Breast epithelium (tissue), 4 donors: ENCODE measurements around the gene TAGAP. TPM values are rescaled to one million over a fixed set of nuclear protein-coding genes. Genes with fewer than 3 reads are reported as not detected.

Experiments
- DNase-seq, 2 donors: peaks; one replicate each; pipeline ENCODE4 v3.0.0-alpha.2; 2019; ENCODE audit warnings: low spot score in 2 of 2
- H3K27ac ChIP-seq, 2 donors: fragments of 200-600 bp; sonication (generic) in 1 of 2; one replicate each; pipeline ENCODE4 v1.5.1; 2016 to 2019; ENCODE audit warnings: mild to moderate bottlenecking in 1 of 2
- H3K27me3 ChIP-seq, 2 donors: fragments of 200-600 bp; sonication (generic) in 1 of 2; one replicate each; pipeline versions ENCODE4 v1.5.1 to v1.6.0; 2017 to 2019; ENCODE audit warnings: control low read depth in 1 of 2, mild to moderate bottlenecking in 1 of 2
- H3K36me3 ChIP-seq: fragments of 200-600 bp; one replicate; pipeline ENCODE4 v1.5.1; 2019
- H3K4me1 ChIP-seq, 2 donors: fragments of 200-600 bp; sonication (generic); one replicate each; pipeline ENCODE4 v1.5.1; 2016 to 2019; ENCODE audit warnings: control low read depth in 1 of 2
- H3K4me3 ChIP-seq, 3 donors: fragments of 200-600 bp; sonication (generic); 1 replicate in 2 of 3; 2 replicates in 1 of 3; pipeline ENCODE4 v1.5.1; 2016 to 2019; ENCODE audit warnings: mild to moderate bottlenecking in 3 of 3, moderate library complexity in 2 of 3
- H3K9me3 ChIP-seq, 2 donors: fragments of 200-600 bp; sonication (generic) in 1 of 2; one replicate each; pipeline ENCODE4 v1.5.1; 2016 to 2019; ENCODE audit warnings: control low read depth in 1 of 2
- POLR2A ChIP-seq: fragments of 450-650 bp; IDR thresholded peaks from one replicate; pipeline ENCODE4 v1.6.1; 2016; ENCODE audit warnings: antibody characterized with exemption, mild to moderate bottlenecking, moderate library complexity
- POLR2AphosphoS5 ChIP-seq, 3 donors: sonication (generic); formaldehyde crosslinking; IDR thresholded peaks; one replicate each; pipeline ENCODE4 v1.6.1; 2017; ENCODE audit warnings: antibody characterized with exemption in 3 of 3
- intact Hi-C: fragments of 100-400 bp; cut with DNase I; formaldehyde crosslinking; loops from one replicate; pipeline ENCODE4 v1.15.1; 2023; ENCODE audit warnings: low total_unique reads
- total RNA-seq, 3 donors: library from RNA; depleted of rRNA; stranded (reverse); fragments of >200 nt; gene quantifications; one replicate each; pipeline ENCODE4 v1.1.0, GENCODE V29; 2016
- TF ChIP-seq, protein P1 (sequence below), 3 donors: fragments of 450-650 bp; IDR thresholded peaks; one replicate each; pipeline ENCODE4 v1.5.1; 2016 to 2017; ENCODE audit warnings: antibody characterized with exemption in 3 of 3, mild to moderate bottlenecking in 3 of 3, moderate library complexity in 3 of 3

Gene TAGAP
- total RNA-seq, 3 donors from 2014 or later: 2.9 to 4.2 (median 4.1) TPM

DNA sequence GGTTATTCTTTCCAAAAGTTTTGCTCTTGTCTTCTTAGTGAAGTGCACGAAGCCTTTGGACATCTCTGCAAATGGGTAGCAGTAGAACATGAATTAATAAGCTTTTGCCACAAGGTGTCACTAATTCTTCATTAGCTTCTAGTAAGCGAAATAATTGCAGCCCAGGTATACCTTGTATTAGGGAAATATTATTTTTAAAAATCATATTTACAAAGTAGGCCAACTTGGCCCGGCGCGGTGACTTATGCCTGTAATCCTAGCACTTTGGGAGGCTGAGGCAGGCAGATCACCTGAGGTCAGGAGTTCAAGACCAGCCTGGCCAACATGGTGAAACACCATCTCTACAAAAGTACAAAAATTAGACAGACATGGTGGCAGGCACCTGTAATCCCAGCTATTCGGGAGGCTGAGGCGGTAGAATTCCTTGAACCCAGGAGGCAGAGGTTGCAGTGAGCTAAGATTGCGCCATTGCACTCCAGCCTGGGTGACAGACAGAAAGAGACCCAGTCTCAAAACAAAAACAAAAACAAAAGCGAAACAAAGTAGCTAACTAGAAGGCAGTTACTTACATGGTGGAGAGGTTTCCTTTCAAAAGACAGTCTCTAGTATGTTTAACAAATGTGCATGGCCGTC lies 36.0 kb downstream of the TAGAP start:
- H3K4me3 ChIP-seq: no peak overlapping the region
- no peaks in the 10 kb centered on the region for H3K36me3 ChIP-seq
- no peaks in the 10 kb centered on the region for H3K27me3 ChIP-seq
- intact Hi-C loops: no loop called here
- DNase-seq: no peak
- no peak for TF ChIP-seq POLR2AphosphoS5 (IDR thresholded peaks at IDR 0.05)
- TF ChIP-seq, protein P1, sequence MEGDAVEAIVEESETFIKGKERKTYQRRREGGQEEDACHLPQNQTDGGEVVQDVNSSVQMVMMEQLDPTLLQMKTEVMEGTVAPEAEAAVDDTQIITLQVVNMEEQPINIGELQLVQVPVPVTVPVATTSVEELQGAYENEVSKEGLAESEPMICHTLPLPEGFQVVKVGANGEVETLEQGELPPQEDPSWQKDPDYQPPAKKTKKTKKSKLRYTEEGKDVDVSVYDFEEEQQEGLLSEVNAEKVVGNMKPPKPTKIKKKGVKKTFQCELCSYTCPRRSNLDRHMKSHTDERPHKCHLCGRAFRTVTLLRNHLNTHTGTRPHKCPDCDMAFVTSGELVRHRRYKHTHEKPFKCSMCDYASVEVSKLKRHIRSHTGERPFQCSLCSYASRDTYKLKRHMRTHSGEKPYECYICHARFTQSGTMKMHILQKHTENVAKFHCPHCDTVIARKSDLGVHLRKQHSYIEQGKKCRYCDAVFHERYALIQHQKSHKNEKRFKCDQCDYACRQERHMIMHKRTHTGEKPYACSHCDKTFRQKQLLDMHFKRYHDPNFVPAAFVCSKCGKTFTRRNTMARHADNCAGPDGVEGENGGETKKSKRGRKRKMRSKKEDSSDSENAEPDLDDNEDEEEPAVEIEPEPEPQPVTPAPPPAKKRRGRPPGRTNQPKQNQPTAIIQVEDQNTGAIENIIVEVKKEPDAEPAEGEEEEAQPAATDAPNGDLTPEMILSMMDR (IDR thresholded peaks at IDR 0.05): peak in 2 of 3 donors; percentile 37 to 42
- H3K9me3 ChIP-seq: no peaks in the 10 kb centered on the region
- H3K27ac ChIP-seq: no peak overlapping the region
- no peaks in the 10 kb centered on the region for H3K4me1 ChIP-seq

DNA sequence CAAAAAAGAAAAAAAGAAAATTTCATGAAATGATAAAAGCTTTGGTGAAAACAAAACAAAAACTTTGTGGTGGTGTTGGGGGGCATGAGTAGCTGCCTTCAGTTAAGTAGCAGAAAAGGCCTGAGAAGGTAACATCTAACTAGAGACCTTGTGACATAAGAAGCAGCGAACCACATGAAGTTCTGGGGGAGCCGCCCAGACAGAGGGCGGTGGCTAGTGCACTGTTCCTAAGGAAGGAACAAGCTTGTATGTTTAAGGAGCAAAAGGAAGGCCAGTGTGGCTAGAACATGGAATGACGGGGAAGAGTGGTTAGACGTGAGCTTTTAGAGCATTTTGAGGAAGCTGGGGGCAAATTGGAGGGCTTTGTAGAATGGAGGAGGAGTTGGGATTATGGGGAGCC lies 37.3 kb downstream of the TAGAP start:
- Histone ChIP-seq H3K4me1 (no peaks in the 10 kb centered on the region), H3K27me3 (no peaks in the 10 kb centered on the region), H3K4me3 (no peak overlapping the region), H3K36me3 (no peaks in the 10 kb centered on the region), H3K9me3 (no peaks in the 10 kb centered on the region), H3K27ac (no peak overlapping the region)
- no peak for DNase-seq
- TF ChIP-seq, protein P1 (IDR thresholded peaks at IDR 0.05): no peak
- intact Hi-C loops: no loop called here

DNA sequence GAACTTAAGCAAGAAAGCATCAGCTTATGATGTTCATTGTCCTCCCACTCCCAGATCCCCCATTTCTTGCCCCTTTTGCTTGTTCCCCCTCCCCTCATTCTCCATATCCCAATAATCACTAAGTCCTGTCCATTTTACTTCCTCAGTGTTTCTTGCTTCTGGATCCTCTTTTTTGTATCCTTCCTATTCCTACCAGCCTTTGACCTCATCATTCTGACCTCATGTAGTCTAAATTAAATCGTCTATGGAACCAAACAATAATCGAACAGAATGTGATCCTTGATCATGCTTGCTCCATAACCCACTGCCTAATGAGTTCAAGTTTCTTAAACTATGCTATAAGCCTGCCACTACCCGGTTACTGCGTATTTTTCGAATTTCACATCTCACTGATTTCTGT lies 39.4 kb downstream of the TAGAP start:
- no peaks in the 10 kb centered on the region for H3K27me3 ChIP-seq
- DNase-seq: no peak
- no peaks in the 10 kb centered on the region for H3K4me1 ChIP-seq
- no peak overlapping the region for H3K27ac ChIP-seq
- H3K9me3 ChIP-seq: no peaks in the 10 kb centered on the region
- no peak for TF ChIP-seq POLR2AphosphoS5 (IDR thresholded peaks at IDR 0.05)
- TF ChIP-seq POLR2A: no peak
- TF ChIP-seq, protein P1 (IDR thresholded peaks at IDR 0.05): no peak
- H3K36me3 ChIP-seq: no peaks in the 10 kb centered on the region
- H3K4me3 ChIP-seq: no peak overlapping the region
- intact Hi-C loops: no loop called here

DNA sequence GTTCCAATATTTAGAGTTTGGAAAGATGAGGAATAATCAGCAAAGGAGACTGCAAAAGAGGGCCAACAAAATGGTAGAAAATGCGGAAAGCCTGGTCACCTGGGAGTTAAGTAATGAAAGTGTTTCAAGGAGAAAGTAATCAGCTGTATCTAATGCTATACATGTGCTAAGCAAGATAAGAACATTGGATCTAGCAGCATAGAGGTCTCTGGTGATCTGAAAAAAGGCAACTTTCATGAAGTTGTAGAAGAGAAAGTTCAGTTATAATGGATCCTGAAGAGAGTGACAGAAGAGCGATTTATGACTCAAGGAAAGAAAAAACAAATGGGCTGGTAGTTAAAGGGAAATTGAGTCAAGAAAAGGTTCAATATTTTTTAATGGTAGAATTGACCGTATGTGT lies 40.2 kb downstream of the TAGAP start:
- Histone ChIP-seq H3K36me3 (no peaks in the 10 kb centered on the region), H3K9me3 (no peaks in the 10 kb centered on the region), H3K4me1 (no peaks in the 10 kb centered on the region), H3K27me3 (no peaks in the 10 kb centered on the region), H3K27ac (no peak overlapping the region), H3K4me3 (no peak overlapping the region)
- TF ChIP-seq, protein P1 (IDR thresholded peaks at IDR 0.05): no peak
- TF ChIP-seq POLR2A (no peak), POLR2AphosphoS5 (IDR thresholded peaks at IDR 0.05) (no peak)
- intact Hi-C loops: no loop called here
- DNase-seq: no peak

DNA sequence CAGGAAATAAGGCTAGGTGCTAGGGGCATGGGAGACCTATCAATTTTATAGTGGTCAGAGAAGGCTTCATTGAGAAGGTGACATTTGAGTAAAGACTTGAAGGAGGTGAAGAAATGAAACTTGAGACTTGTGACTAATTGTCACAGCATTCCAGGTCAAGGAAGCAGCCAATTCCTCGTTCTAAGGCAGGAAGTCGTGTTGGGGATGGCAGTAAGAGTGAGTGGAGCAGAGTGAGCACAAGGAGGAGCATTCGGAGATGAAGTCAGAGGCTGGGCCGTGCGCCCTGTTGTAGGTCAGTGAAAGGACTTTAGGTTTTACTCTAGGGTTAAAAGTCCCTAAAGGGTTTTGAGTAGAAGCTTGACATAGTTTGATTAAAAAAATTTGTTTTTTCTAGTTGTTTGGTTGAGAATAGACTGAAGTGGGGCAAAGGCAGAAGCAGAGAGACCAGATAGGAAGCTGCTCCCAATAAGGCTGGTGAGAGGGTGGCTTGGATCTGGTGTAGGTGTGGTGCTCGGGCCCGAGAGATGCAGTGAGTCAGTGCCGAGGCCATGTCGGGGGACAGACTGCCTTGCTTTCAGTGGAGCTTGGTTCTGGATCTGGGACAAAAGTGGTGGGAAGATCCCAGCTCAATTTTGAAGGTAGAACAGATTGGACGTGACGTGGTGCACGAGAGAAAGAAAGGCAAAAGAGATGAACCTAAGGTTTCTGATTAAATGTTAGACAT lies 42.2 kb downstream of the TAGAP start:
- Histone ChIP-seq H3K27ac (no peak overlapping the region), H3K27me3 (no peaks in the 10 kb centered on the region), H3K36me3 (no peaks in the 10 kb centered on the region), H3K4me3 (no peak overlapping the region), H3K9me3 (no peaks in the 10 kb centered on the region), H3K4me1 (no peaks in the 10 kb centered on the region)
- no peak for TF ChIP-seq POLR2AphosphoS5 (IDR thresholded peaks at IDR 0.05)
- TF ChIP-seq, protein P1 (IDR thresholded peaks at IDR 0.05): no peak
- no peak for TF ChIP-seq POLR2A
- no peak for DNase-seq
- intact Hi-C loops: no loop called here
